Left ventricle myocardium inferior (tissue), 1 donor: Measurements from ENCODE around the gene SF1. TPM values are rescaled to one million over a fixed set of nuclear protein-coding genes. Genes with fewer than 3 reads are reported as not detected.
A peak's percentile ranks its signal among the peaks of the same experiment; 100 is the strongest.

ENCODE experiments used
- DNase-seq: peaks from one replicate; pipeline ENCODE4 v3.0.0-alpha.2; 2020
- H3K27ac ChIP-seq: fragments of 200-600 bp; replicated peaks from 2 replicates; pipeline ENCODE4 v1.8.0; 2021
- H3K27me3 ChIP-seq: fragments of 200-600 bp; 2 replicates; pipeline ENCODE4 v1.8.0; 2021; ENCODE audit warnings: low read depth
- H3K36me3 ChIP-seq: fragments of 200-600 bp; 2 replicates; pipeline ENCODE4 v1.8.0; 2021
- H3K4me1 ChIP-seq: fragments of 200-600 bp; 2 replicates; pipeline ENCODE4 v1.8.0; 2021
- H3K4me3 ChIP-seq: fragments of 200-600 bp; 2 replicates; pipeline ENCODE4 v1.8.0; 2021; ENCODE audit warnings: mild to moderate bottlenecking, moderate library complexity
- H3K9me3 ChIP-seq: fragments of 200-600 bp; replicated peaks from 2 replicates; pipeline ENCODE4 v1.8.0; 2021
- CTCF ChIP-seq: fragments of 200-600 bp; IDR thresholded peaks from 2 replicates; pipeline ENCODE4 v1.8.0; 2021; ENCODE audit warnings: antibody characterized with exemption, mild to moderate bottlenecking, borderline replicate concordance
- intact Hi-C: fragments of 100-400 bp; cut with micrococcal nuclease; formaldehyde crosslinking; loops from one replicate; pipeline ENCODE4 v1.11.0; 2022
- total RNA-seq: library from RNA; stranded (reverse); fragmentation: NEBNext Ultra II Directional; extraction: Animal tissue kit (Norgen Biotek cat#: 25700); gene quantifications from one replicate; pipeline ENCODE4 v1.2.1, GENCODE V29; 2021
- donor health status: DM: no; HTN: yes; CAD: no; lungs with severe emphysema.

Gene SF1
- total RNA-seq, 1 donor from 2014 or later: 188 TPM

- peak overlapping the region; percentile 99 for H3K27ac ChIP-seq
- intact Hi-C loops: no loop called here
- no peaks in the 10 kb centered on the region for H3K27me3 ChIP-seq
- H3K9me3 ChIP-seq: no peaks in the 10 kb centered on the region
- no peak for TF ChIP-seq CTCF
- H3K4me1 ChIP-seq: peaks cover 49% of the 10 kb centered on the region
- H3K4me3 ChIP-seq: peak overlapping the region; percentile 77
- DNase-seq: no peak
- peaks cover 6% of the 10 kb centered on the region for H3K36me3 ChIP-seq
Measured at GRCh38 chr11:64744544-64745188, 33.7 kb downstream of the SF1 start.

DNA sequence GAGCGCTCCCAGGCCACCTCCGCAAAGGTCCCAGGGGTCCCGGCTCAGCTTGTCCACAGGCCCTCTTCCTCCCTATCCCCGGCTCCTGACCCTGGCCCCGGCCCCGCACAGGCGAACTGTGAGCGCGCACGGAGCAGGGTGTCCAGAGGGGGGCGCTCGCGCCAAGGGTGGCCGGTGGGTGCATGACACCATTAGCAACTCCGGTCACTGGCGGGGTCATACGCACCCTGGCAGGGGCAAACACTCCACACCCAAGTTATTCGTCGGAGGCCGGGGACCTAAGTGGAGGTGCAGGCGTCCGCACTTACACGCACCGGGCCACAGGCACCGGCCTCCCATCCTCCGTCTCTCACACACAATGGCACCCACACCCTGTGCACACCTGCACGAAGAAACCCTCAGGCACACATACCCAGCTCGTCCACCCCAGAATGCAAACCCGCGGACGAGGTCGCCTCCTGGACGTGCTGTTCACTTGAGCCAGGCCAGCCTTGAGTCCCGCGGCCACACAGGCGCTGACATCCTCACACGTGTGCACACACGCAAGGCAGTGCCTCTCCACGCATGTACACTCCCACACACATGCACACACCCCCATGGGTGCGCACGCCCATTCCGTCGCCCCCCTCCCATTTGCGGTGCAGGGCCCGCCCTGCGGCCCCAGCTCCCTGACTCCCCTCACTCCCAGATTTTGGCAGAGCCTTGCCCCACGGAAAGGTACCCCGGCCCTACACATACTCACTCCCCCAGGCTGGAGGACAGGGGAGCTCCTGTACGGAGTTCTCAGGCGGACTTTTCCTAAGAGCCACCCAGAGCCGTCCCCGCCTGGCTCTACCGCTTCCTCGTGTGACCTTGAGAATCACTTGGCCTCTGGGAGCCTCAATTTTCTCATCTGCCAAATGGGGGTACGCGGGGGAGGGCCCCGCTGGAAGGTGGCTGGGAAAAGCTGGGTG lies 34.5 kb downstream of the SF1 start, which contains the start of gene RASGRP2:
TSS of gene RASGRP2 (minus strand) at position 552 of the 953 bp plus-strand sequence. CDS start 1,276 bp downstream, outside the sequence.
- Histone ChIP-seq H3K27me3 (no peaks in the 10 kb centered on the region), H3K4me3 (peak within 1 kb of the TSS; percentile 77), H3K4me1 (peaks cover 49% of the 10 kb centered on the region), H3K36me3 (peaks cover 6% of the 10 kb centered on the region), H3K9me3 (no peaks in the 10 kb centered on the region), H3K27ac (peak within 1 kb of the TSS; percentile 99)
- peak; percentile 88 for DNase-seq
- intact Hi-C loops: no loop called here
- peak; percentile 78 for TF ChIP-seq CTCF

- Histone ChIP-seq H3K27me3 (no peaks in the 10 kb centered on the region), H3K9me3 (no peaks in the 10 kb centered on the region), H3K36me3 (peaks cover 13% of the 10 kb centered on the region), H3K4me3 (peak overlapping the region; percentile 77), H3K27ac (peak overlapping the region; percentile 99), H3K4me1 (peaks cover 49% of the 10 kb centered on the region)
- peak; percentile 84 for DNase-seq
- TF ChIP-seq CTCF: peak; percentile 88
- intact Hi-C loops: no loop called here
Measured at GRCh38 chr11:64742889-64743590, 35.3 kb downstream of the SF1 start.

GRCh38 chr11:64742087-64742888 lies 36.1 kb downstream of the SF1 start:
- TF ChIP-seq CTCF: no peak
- Histone ChIP-seq H3K27ac (peak overlapping the region; percentile 99), H3K36me3 (peaks cover 19% of the 10 kb centered on the region), H3K27me3 (no peaks in the 10 kb centered on the region), H3K4me3 (peak overlapping the region; percentile 77), H3K9me3 (no peaks in the 10 kb centered on the region), H3K4me1 (peaks cover 49% of the 10 kb centered on the region)
- DNase-seq: no peak
- intact Hi-C loops: no loop called here
